Measurements from ENCODE around the gene BOD1. TPM values are rescaled to one million over a fixed set of nuclear protein-coding genes. Genes with fewer than 3 reads are reported as not detected.

BOD1 gene
- total RNA-seq, 1 donor from 2014 or later = 70.9 TPM

GRCh38 chr5:173574983-173575382, 41.5 kb downstream of the BOD1 start:
- no peak overlapping the region for H3K4me3 Mint-ChIP-seq (ENCODE audit: unreplicated experiment)
- no peak for TF ChIP-seq CTCF (IDR thresholded peaks at IDR 0.05)
- peaks cover 26% of the 10 kb centered on the region for H3K4me1 Mint-ChIP-seq (ENCODE audit: low read depth)
- DNase-seq (ENCODE audit: low spot score) = no peak
- H3K27ac Mint-ChIP-seq (ENCODE audit: unreplicated experiment) = no peak overlapping the region
- H3K36me3 Mint-ChIP-seq (ENCODE audit: low read depth) = peaks cover 6% of the 10 kb centered on the region
- no peaks in the 10 kb centered on the region for H3K27me3 Mint-ChIP-seq (ENCODE audit: low read depth)
- H3K9me3 Mint-ChIP-seq (ENCODE audit: low read depth) = peaks cover 9% of the 10 kb centered on the region

- Mint-ChIP-seq H3K9me3 (ENCODE audit: low read depth) (peaks cover under 1% of the 10 kb centered on the region), H3K4me3 (ENCODE audit: unreplicated experiment) (peak overlapping the region; percentile 54), H3K27me3 (ENCODE audit: low read depth) (no peaks in the 10 kb centered on the region), H3K4me1 (ENCODE audit: low read depth) (peaks cover 30% of the 10 kb centered on the region), H3K27ac (ENCODE audit: unreplicated experiment) (peak overlapping the region; percentile 79), H3K36me3 (ENCODE audit: low read depth) (peaks cover 3% of the 10 kb centered on the region)
- DNase-seq (ENCODE audit: low spot score) = no peak
- TF ChIP-seq CTCF (IDR thresholded peaks at IDR 0.05) = peak; percentile 98
Observed at GRCh38 chr5:173573126-173573960, 43.1 kb downstream of the BOD1 start.

DNA sequence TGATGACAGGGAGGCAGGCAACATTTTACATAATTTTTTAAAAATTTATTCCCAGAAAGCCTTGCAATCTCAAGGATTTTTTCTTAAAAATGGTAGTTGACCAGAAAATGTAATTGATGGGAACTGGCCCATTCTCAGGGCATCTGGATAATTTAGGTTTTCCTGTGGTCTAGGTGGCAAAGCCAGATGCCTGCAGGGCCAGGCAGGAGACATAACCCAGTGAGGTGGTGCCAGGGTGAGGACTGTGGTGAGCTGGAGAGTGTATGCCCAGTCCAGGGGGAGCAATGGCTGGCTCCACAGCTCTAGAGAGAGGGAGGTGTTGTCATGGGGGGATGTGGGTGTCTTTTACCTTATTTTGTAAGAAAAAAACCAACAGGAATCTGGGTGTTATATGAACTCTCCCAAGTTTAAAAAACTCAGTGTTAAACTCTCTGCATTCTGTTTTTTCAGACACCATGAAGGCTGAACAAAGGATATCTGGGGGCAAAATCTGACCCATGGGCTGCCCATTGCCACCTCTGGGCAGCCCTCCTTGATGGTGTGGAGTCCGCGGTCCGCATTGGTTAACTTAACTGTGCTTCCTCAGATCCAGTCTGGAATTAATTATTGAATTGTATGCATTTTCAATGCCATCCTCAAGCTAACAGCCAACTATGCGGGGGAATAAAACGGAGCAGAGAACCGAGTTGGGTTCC, 43.9 kb downstream of the BOD1 start:
- peak overlapping the region; percentile 54 for H3K4me3 Mint-ChIP-seq (ENCODE audit: unreplicated experiment)
- peaks cover 8% of the 10 kb centered on the region for H3K9me3 Mint-ChIP-seq (ENCODE audit: low read depth)
- H3K36me3 Mint-ChIP-seq (ENCODE audit: low read depth) = peaks cover 3% of the 10 kb centered on the region
- no peak for DNase-seq (ENCODE audit: low spot score)
- H3K27me3 Mint-ChIP-seq (ENCODE audit: low read depth) = no peaks in the 10 kb centered on the region
- peak overlapping the region; percentile 62 for H3K27ac Mint-ChIP-seq (ENCODE audit: unreplicated experiment)
- TF ChIP-seq CTCF (IDR thresholded peaks at IDR 0.05) = no peak
- H3K4me1 Mint-ChIP-seq (ENCODE audit: low read depth) = peaks cover 38% of the 10 kb centered on the region

GRCh38 chr5:173570321-173571090, 45.9 kb downstream of the BOD1 start:
- Mint-ChIP-seq H3K4me3 (ENCODE audit: unreplicated experiment) (no peak overlapping the region), H3K27me3 (ENCODE audit: low read depth) (no peaks in the 10 kb centered on the region), H3K4me1 (ENCODE audit: low read depth) (peaks cover 52% of the 10 kb centered on the region), H3K9me3 (ENCODE audit: low read depth) (peaks cover 8% of the 10 kb centered on the region), H3K36me3 (ENCODE audit: low read depth) (peaks cover 3% of the 10 kb centered on the region), H3K27ac (ENCODE audit: unreplicated experiment) (peak overlapping the region; percentile 57)
- no peak for DNase-seq (ENCODE audit: low spot score)
- no peak for TF ChIP-seq CTCF (IDR thresholded peaks at IDR 0.05)

GRCh38 chr5:173568703-173569102, 47.7 kb downstream of the BOD1 start:
- H3K27ac Mint-ChIP-seq (ENCODE audit: unreplicated experiment) = no peak overlapping the region
- H3K36me3 Mint-ChIP-seq (ENCODE audit: low read depth) = peaks cover 3% of the 10 kb centered on the region
- TF ChIP-seq CTCF (IDR thresholded peaks at IDR 0.05) = no peak
- H3K4me1 Mint-ChIP-seq (ENCODE audit: low read depth) = peaks cover 44% of the 10 kb centered on the region
- H3K27me3 Mint-ChIP-seq (ENCODE audit: low read depth) = no peaks in the 10 kb centered on the region
- H3K4me3 Mint-ChIP-seq (ENCODE audit: unreplicated experiment) = no peak overlapping the region
- H3K9me3 Mint-ChIP-seq (ENCODE audit: low read depth) = peaks cover 8% of the 10 kb centered on the region
- DNase-seq (ENCODE audit: low spot score) = no peak
